ENCODE data around the gene ADGRG1.

The ADGRG1 gene

GRCh38 chr16:57658878-57659674, 30.6 kb downstream of the ADGRG1 start:
- no peak for TF ChIP-seq CTCF (conservative IDR thresholded peaks at IDR 0.05; ENCODE audit: low read length)
- H3K4me3 ChIP-seq (ENCODE audit: low read length) = no peak overlapping the region
- no peak for DNase-seq (ENCODE audit: low read depth)

- TF ChIP-seq CTCF (conservative IDR thresholded peaks at IDR 0.05; ENCODE audit: low read length) = no peak
- H3K4me3 ChIP-seq (ENCODE audit: low read length) = no peak overlapping the region
- no peak for DNase-seq (ENCODE audit: low read depth)
Observed at GRCh38 chr16:57660715-57661463, 32.5 kb downstream of the ADGRG1 start.

- no peak for TF ChIP-seq CTCF (conservative IDR thresholded peaks at IDR 0.05; ENCODE audit: low read length)
- DNase-seq (ENCODE audit: low read depth) = no peak
- no peak overlapping the region for H3K4me3 ChIP-seq (ENCODE audit: low read length)
Observed at GRCh38 chr16:57661510-57661909, 33.1 kb downstream of the ADGRG1 start.

- no peak for TF ChIP-seq CTCF (conservative IDR thresholded peaks at IDR 0.05; ENCODE audit: low read length)
- DNase-seq (ENCODE audit: low read depth) = no peak
- no peak overlapping the region for H3K4me3 ChIP-seq (ENCODE audit: low read length)
Observed at GRCh38 chr16:57661936-57662906, 33.8 kb downstream of the ADGRG1 start.

- DNase-seq (ENCODE audit: low read depth) = no peak
- no peak for TF ChIP-seq CTCF (conservative IDR thresholded peaks at IDR 0.05; ENCODE audit: low read length)
- H3K4me3 ChIP-seq (ENCODE audit: low read length) = no peak overlapping the region
Observed at GRCh38 chr16:57663436-57663835, 35.0 kb downstream of the ADGRG1 start.

GRCh38 chr16:57663917-57664661, 35.7 kb downstream of the ADGRG1 start:
- no peak for TF ChIP-seq CTCF (conservative IDR thresholded peaks at IDR 0.05; ENCODE audit: low read length)
- H3K4me3 ChIP-seq (ENCODE audit: low read length) = no peak overlapping the region
- no peak for DNase-seq (ENCODE audit: low read depth)

Data from AG10803 (cell line).